AG09309 (cell line): ENCODE data around the gene AGAP1.

Experiments used
- DNase-seq: peaks from one replicate; pipeline ENCODE4 v3.0.0-alpha.2; 2010; ENCODE audit warnings: low read depth
- H3K4me3 ChIP-seq: 2 replicates; pipeline ENCODE4 v1.5.1; 2011; ENCODE audit warnings: mild to moderate bottlenecking, low read depth, low read length, moderate library complexity; ENCODE audit not compliant: control insufficient read depth
- CTCF ChIP-seq: IDR thresholded peaks from 2 replicates; pipeline ENCODE4 v1.5.1; 2011; ENCODE audit warnings: mild to moderate bottlenecking, low read depth, low read length, inconsistent platforms; ENCODE audit not compliant: insufficient read depth, control insufficient read depth; ENCODE audit errors: missing control alignments

The AGAP1 gene

GRCh38 chr2:235703711-235704295 is 210.0 kb downstream of the AGAP1 start:
- TF ChIP-seq CTCF = no peak
- no peak overlapping the region for H3K4me3 ChIP-seq
- DNase-seq = no peak

DNA sequence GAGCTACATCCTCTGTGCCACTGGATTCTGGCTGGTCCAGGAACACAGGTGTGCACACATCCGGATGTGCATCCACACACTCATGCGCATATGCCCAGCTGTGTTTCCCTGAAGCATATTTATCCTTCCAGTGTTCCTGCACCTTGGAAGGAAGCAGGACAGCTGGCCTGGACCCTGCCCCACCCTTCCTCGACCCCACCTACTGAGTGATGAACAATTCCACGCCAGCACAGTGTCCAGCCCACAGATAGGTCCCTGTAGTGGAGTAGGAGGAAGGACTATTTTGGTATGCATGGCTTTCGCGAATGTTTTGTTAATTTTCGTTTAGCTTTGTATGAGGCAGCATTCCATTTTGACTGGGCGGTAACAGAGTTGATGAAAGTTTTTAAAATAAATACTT is 211.5 kb downstream of the AGAP1 start:
- no peak for DNase-seq
- H3K4me3 ChIP-seq = no peak overlapping the region
- TF ChIP-seq CTCF = no peak

- TF ChIP-seq CTCF = no peak
- no peak overlapping the region for H3K4me3 ChIP-seq
- DNase-seq = no peak
These were observed 212.7 kb downstream of the AGAP1 start for GRCh38 chr2:235706506-235706905.

DNA sequence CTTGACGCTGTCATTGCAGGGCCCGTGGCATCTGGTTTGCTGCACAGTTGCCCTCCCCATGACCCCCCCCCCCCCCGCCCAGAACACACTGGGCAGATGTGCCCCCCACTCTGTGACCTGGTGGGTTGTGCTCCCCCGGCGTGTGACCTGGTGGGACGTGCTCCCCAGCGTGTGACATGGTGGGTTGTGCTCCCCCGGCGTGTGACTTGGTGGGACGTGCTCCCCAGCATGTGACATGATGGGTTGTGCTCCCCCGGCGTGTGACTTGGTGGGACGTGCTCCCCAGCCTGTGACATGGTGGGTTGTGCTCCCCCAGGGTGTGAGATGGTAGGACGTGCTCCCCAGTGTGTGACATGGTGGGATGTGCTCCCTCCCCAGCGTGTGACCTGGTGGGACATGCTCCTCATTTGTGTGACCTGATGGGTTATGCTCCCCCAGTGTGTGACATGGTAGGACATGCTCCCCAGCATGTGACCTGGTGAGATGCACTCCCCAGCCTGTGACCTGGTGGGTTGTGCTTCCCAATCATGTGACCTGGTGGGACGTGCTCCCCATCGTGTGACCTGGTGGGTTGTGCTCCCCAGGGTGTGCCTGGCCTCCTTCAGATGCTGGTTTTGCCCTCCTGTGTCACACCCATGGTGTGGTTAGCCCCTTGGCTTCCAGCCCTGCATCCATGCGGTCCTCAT is 213.7 kb downstream of the AGAP1 start:
- no peak for TF ChIP-seq CTCF
- H3K4me3 ChIP-seq = no peak overlapping the region
- no peak for DNase-seq

DNA sequence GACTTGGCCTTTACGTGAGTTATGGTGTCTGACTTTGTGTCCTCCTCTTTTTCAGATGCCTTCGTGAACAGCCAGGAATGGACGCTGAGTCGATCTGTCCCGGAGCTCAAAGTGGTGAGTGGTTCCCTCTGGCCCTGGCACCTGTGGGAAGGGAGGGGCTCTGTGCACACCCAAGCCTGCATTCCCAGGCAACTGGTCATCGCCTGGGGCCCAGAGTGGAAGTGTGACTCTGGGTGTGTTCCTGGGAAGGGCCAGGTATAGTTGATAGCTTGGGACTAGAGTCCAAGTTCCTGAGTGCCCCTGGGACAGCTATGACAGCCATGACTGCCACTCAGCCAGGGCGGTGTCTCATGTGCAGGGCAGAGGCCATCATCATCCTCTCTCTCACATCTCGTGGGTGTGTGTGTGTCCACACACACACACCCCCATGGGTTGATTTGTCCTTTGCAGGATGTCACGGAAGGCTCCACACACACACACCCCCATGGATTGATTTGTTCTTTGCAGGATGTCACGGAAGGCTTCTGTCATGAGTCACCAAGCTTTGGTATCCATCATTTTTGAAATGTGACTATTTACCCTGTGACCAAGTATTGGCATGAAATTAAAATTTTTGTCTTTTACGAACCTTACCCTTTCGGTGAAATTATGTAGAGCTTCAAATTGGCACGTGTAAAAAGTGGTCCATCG is 215.4 kb downstream of the AGAP1 start:
- TF ChIP-seq CTCF = no peak
- H3K4me3 ChIP-seq = no peak overlapping the region
- no peak for DNase-seq

- H3K4me3 ChIP-seq = no peak overlapping the region
- no peak for TF ChIP-seq CTCF
- DNase-seq = no peak
These were observed 216.4 kb downstream of the AGAP1 start for GRCh38 chr2:235709969-235710879.
